H1 (cell line): ENCODE measurements around the gene PRR29. TPM values are rescaled to one million over a fixed set of nuclear protein-coding genes. Genes with fewer than 3 reads are reported as not detected.

Source experiments
- CTCF ChIA-PET: fragments of 300-600 bp; sonication (Branson Sonifier 250); formaldehyde crosslinking; loops from one replicate; lab custom pipeline; 2021; ENCODE audit not compliant: partially characterized antibody; lab: Charles Lee
- POLR2A ChIA-PET: fragments of 300-600 bp; sonication (Branson Sonifier 250); formaldehyde crosslinking; loops from one replicate; lab custom pipeline; 2021; ENCODE audit warnings: inconsistent platforms; ENCODE audit not compliant: partially characterized antibody; lab: Charles Lee
- DNase-seq, 2 experiments: peaks; one replicate each; pipeline versions ENCODE4 v3.0.0 to v3.0.0-alpha.2; 2010 to 2022; ENCODE audit warnings: low spot score in 2 of 2, low read depth in 1 of 2, mixed read lengths in 1 of 2
- FAIRE-seq: peaks from 2 replicates; lab custom pipeline; 2011; peaks lifted over from hg19 to GRCh38; lab: Jason Lieb, UNC
- H2AFZ ChIP-seq: 2 replicates; pipeline ENCODE4 v1.8.1; 2012; ENCODE audit warnings: low read length, inconsistent platforms
- H2AK5ac ChIP-seq: 2 replicates; pipeline ENCODE4 v1.6.1; 2013; ENCODE audit warnings: low read depth, low read length
- H2BK120ac ChIP-seq: replicated peaks from 2 replicates; pipeline ENCODE3; 2013; ENCODE audit warnings: low read depth, low read length, inconsistent platforms
- H2BK12ac ChIP-seq: 2 replicates; pipeline ENCODE4 v1.6.1; 2013; ENCODE audit warnings: low read depth, low read length
- H2BK15ac ChIP-seq: 2 replicates; pipeline ENCODE4 v1.6.1; 2013; ENCODE audit warnings: low read length
- H2BK20ac ChIP-seq: 2 replicates; pipeline ENCODE4 v1.6.1; 2013; ENCODE audit warnings: low read length
- H2BK5ac ChIP-seq: 2 replicates; pipeline ENCODE4 v1.6.1; 2013; ENCODE audit warnings: low read depth, low read length
- H3K14ac ChIP-seq: 2 replicates; pipeline ENCODE4 v1.6.1; 2013; ENCODE audit warnings: inconsistent platforms; ENCODE audit not compliant: insufficient read length
- H3K18ac ChIP-seq: 2 replicates; pipeline ENCODE4 v1.6.1; 2013; ENCODE audit warnings: low read length; ENCODE audit errors: extremely low read depth
- H3K23ac ChIP-seq: 2 replicates; pipeline ENCODE4 v1.6.1; 2013; ENCODE audit warnings: inconsistent platforms; ENCODE audit not compliant: insufficient read length
- H3K23me2 ChIP-seq: 2 replicates; pipeline ENCODE4 v1.6.1; 2013; ENCODE audit warnings: low read depth, low read length
- H3K27ac ChIP-seq: 2 replicates; pipeline ENCODE4 v1.6.1; 2011; ENCODE audit warnings: low read depth, low read length, inconsistent platforms
- H3K27me3 ChIP-seq, 4 experiments: replicated peaks in 1 of 4; 1 replicate in 1 of 4; 2 replicates in 3 of 4; pipeline versions ENCODE4 v1.6.1 to v1.8.1; 2011 to 2013; ENCODE audit warnings: low read length in 3 of 4, mild to moderate bottlenecking in 3 of 4, inconsistent platforms in 2 of 4, mixed read lengths in 2 of 4, moderate library complexity in 1 of 4; ENCODE audit not compliant: control insufficient read depth in 3 of 4, insufficient read depth in 3 of 4; ENCODE audit errors: extremely low read depth in 1 of 4
- H3K36me3 ChIP-seq, 4 experiments: 2 replicates each; pipeline versions ENCODE4 v1.6.1 to v1.8.1; 2011 to 2013; ENCODE audit warnings: mild to moderate bottlenecking in 4 of 4, low read length in 3 of 4, moderate library complexity in 2 of 4, control low read depth in 1 of 4, inconsistent platforms in 1 of 4; ENCODE audit not compliant: insufficient read depth in 4 of 4, control insufficient read depth in 2 of 4
- H3K4ac ChIP-seq: replicated peaks from 2 replicates; pipeline ENCODE3; 2013; ENCODE audit warnings: low read length, low read depth, mixed read lengths, inconsistent platforms; ENCODE audit not compliant: insufficient read length
- H3K4me1 ChIP-seq, 4 experiments: replicated peaks in 1 of 4; 1 replicate in 1 of 4; 2 replicates in 3 of 4; pipeline versions ENCODE4 v1.6.1 to v1.8.1; 2011 to 2013; ENCODE audit warnings: low read length in 3 of 4, inconsistent platforms in 2 of 4, mixed read lengths in 1 of 4; ENCODE audit not compliant: insufficient read depth in 4 of 4, control insufficient read depth in 3 of 4
- H3K4me2 ChIP-seq, 2 experiments: 2 replicates each; pipeline versions ENCODE4 v1.6.1 to v1.8.1; 2011 to 2013; ENCODE audit warnings: low read depth in 2 of 2, low read length in 2 of 2, control low read depth in 1 of 2, inconsistent platforms in 1 of 2, mild to moderate bottlenecking in 1 of 2; ENCODE audit not compliant: insufficient read depth in 1 of 2
- H3K4me3 ChIP-seq, 4 experiments: fragments of 200-600, 300-600 bp in 1 of 4; sonication (generic), shearing (Covaris generic), sonication (Bioruptor Twin) in 1 of 4; 2 replicates each; pipeline versions ENCODE4 v1.5.1 to v1.8.1; 2011 to 2016; ENCODE audit warnings: low read length in 4 of 4, low read depth in 3 of 4, control low read depth in 2 of 4, inconsistent platforms in 2 of 4, mild to moderate bottlenecking in 2 of 4, mixed read lengths in 1 of 4, moderate library complexity in 1 of 4; ENCODE audit not compliant: insufficient read depth in 2 of 4; ENCODE audit errors: extremely low read depth in 1 of 4
- H3K56ac ChIP-seq: replicated peaks from 2 replicates; pipeline ENCODE3; 2013; ENCODE audit warnings: low read depth, mild to moderate bottlenecking, mixed read lengths, low read length, inconsistent platforms; ENCODE audit not compliant: insufficient read length
- H3K79me1 ChIP-seq: 2 replicates; pipeline ENCODE4 v1.6.1; 2013; ENCODE audit warnings: low read depth, low read length, control low read depth
- H3K79me2 ChIP-seq, 2 experiments: 2 replicates each; pipeline versions ENCODE4 v1.6.1 to v1.8.1; 2012 to 2013; ENCODE audit warnings: low read length in 2 of 2, mild to moderate bottlenecking in 2 of 2, inconsistent platforms in 1 of 2; ENCODE audit not compliant: insufficient read depth in 2 of 2, control insufficient read depth in 1 of 2
- H3K9ac ChIP-seq, 4 experiments: replicated peaks in 1 of 4; 1 replicate in 1 of 4; 2 replicates in 3 of 4; pipeline versions ENCODE4 v1.6.1 to v1.8.1; 2011 to 2013; ENCODE audit warnings: low read depth in 3 of 4, low read length in 3 of 4, control low read depth in 2 of 4, mild to moderate bottlenecking in 2 of 4, moderate library complexity in 2 of 4, inconsistent platforms in 1 of 4; ENCODE audit errors: extremely low read depth in 1 of 4
- H3K9me3 ChIP-seq, 2 experiments: 2 replicates each; pipeline versions ENCODE4 v1.6.1 to v1.8.1; 2012 to 2013; ENCODE audit warnings: mild to moderate bottlenecking in 2 of 2, moderate library complexity in 2 of 2, control low read depth in 1 of 2, inconsistent platforms in 1 of 2, low read depth in 1 of 2, low read length in 1 of 2, mixed read lengths in 1 of 2; ENCODE audit not compliant: insufficient read depth in 2 of 2
- H4K20me1 ChIP-seq, 2 experiments: replicated peaks in 1 of 2; 2 replicates each; pipeline versions ENCODE3 to v1.8.1; 2011 to 2013; ENCODE audit warnings: inconsistent platforms in 2 of 2, low read length in 2 of 2, mild to moderate bottlenecking in 1 of 2; ENCODE audit not compliant: insufficient read depth in 2 of 2, control insufficient read depth in 1 of 2
- H4K5ac ChIP-seq: 2 replicates; pipeline ENCODE4 v1.6.1; 2013; ENCODE audit warnings: low read length, low read depth, mixed read lengths, inconsistent platforms; ENCODE audit not compliant: insufficient read length
- H4K8ac ChIP-seq: 2 replicates; pipeline ENCODE4 v1.8.0; 2013; ENCODE audit warnings: mild to moderate bottlenecking, moderate library complexity, low read length, inconsistent platforms; ENCODE audit not compliant: insufficient read depth; ENCODE audit errors: extremely low read depth
- H4K91ac ChIP-seq: replicated peaks from 2 replicates; pipeline ENCODE3; 2013; ENCODE audit warnings: low read length, mixed read lengths, inconsistent platforms; ENCODE audit not compliant: insufficient read length
- CEBPB ChIP-seq: IDR thresholded peaks from 2 replicates; pipeline ENCODE4 v1.6.1; 2012; ENCODE audit warnings: low read depth, low read length
- CHD1 ChIP-seq: IDR thresholded peaks from 2 replicates; pipeline ENCODE4 v1.6.1; 2012; ENCODE audit warnings: low read depth, low read length, improper control_type of control experiment
- CTCF ChIP-seq, 3 experiments: IDR thresholded peaks; 1 replicate in 2 of 3; 2 replicates in 1 of 3; pipeline versions ENCODE4 v1.5.1 to v1.6.1; 2011; ENCODE audit warnings: low read length in 3 of 3, mild to moderate bottlenecking in 3 of 3, inconsistent platforms in 2 of 3, low read depth in 1 of 3, moderate library complexity in 1 of 3; ENCODE audit not compliant: insufficient read depth in 1 of 3; ENCODE audit errors: control extremely low read depth in 1 of 3
- E2F6 ChIP-seq: IDR thresholded peaks from 2 replicates; pipeline ENCODE4 v1.6.1; 2012; ENCODE audit warnings: inconsistent platforms
- GTF2F1 ChIP-seq: IDR thresholded peaks from 2 replicates; pipeline ENCODE4 v1.6.1; 2012; ENCODE audit warnings: low read depth, low read length, improper control_type of control experiment, borderline replicate concordance
- NRF1 ChIP-seq: IDR thresholded peaks from 2 replicates; pipeline ENCODE4 v1.6.1; 2011; ENCODE audit warnings: mild to moderate bottlenecking, low read depth, low read length, improper control_type of control experiment
- RNF2 ChIP-seq: fragments of 200-900, 300-1000 bp; sonication (generic); IDR thresholded peaks from 2 replicates; pipeline ENCODE4 v1.7.1; 2016; ENCODE audit warnings: borderline replicate concordance, low read depth, mild to moderate bottlenecking, antibody characterized with exemption, low read length; ENCODE audit not compliant: poor library complexity, severe bottlenecking; ENCODE audit errors: missing control alignments
- RXRA ChIP-seq: IDR thresholded peaks from 2 replicates; pipeline ENCODE4 v1.6.1; 2011; ENCODE audit warnings: low read depth, mild to moderate bottlenecking, low read length, moderate library complexity; ENCODE audit not compliant: insufficient read depth
- SUZ12 ChIP-seq: fragments of 200-600 bp; sonication (generic); IDR thresholded peaks from 2 replicates; pipeline ENCODE4 v1.6.1; 2012; ENCODE audit warnings: mild to moderate bottlenecking, inconsistent platforms, low read length, moderate library complexity, mixed read lengths
- TCF12 ChIP-seq: IDR thresholded peaks from 2 replicates; pipeline ENCODE4 v1.6.1; 2011; ENCODE audit warnings: low read depth, mild to moderate bottlenecking, low read length
- YY1 ChIP-seq: IDR thresholded peaks from 2 replicates; pipeline ENCODE4 v1.6.1; 2011; ENCODE audit warnings: low read depth, mild to moderate bottlenecking, low read length
- WGBS, 2 experiments: shearing (Covaris generic) in 1 of 2; methylation state at CpG; one replicate each; pipeline versions ENCODE4 v1.1.6 to v1.1.7; 2013 to 2015; ENCODE audit warnings: low lambda C conversion rate in 2 of 2, mixed read lengths in 2 of 2, inconsistent platforms in 1 of 2, low coverage in 1 of 2, missing lambda C conversion rate in 1 of 2; ENCODE audit not compliant: insufficient replicate concordance in 2 of 2, insufficient coverage in 1 of 2, insufficient read length in 1 of 2; ENCODE audit errors: extremely low coverage in 1 of 2, missing lambda C conversion rate in 1 of 2; 5-methylcytosine and 5-hydroxymethylcytosine counted together
- polyA plus RNA-seq, 7 experiments: library from polyadenylated mRNA; depleted of rRNA in 3 of 7; stranded (reverse) in 5 of 7; unstranded in 2 of 7; fragments of >200 nt in 5 of 7; fragments of 200-250 nt in 2 of 7; gene quantifications; 1 replicate in 5 of 7; 2 replicates in 1 of 7; 4 replicates in 1 of 7; pipeline versions ENCODE4 v1.2.1 to v1.2.3, GENCODE V29; 2011 to 2013; ENCODE audit warnings: missing spikeins in 2 of 7, mixed read lengths in 2 of 7
- total RNA-seq: library from RNA; stranded (reverse); fragmentation: NEBNext Ultra II Directional; extraction: Animal tissue kit (Norgen Biotek cat#: 25700); gene quantifications from 2 replicates; pipeline ENCODE4 v1.2.1, GENCODE V29; 2021

Gene PRR29
- total and polyA plus RNA-seq, 2 of the 8 experiments (the other 6 are each of a cell fraction or from before 2014, with no cell fraction given): 0.67 to 0.83 TPM

GRCh38 chr17:64016974-64017373 lies 18.8 kb downstream of the PRR29 start:
- ChIA-PET POLR2A (no interaction called here), CTCF (interaction anchor here (0.8 to 3.5 kb wide), 26 partner anchors 9 to 177 kb away, joined by 3 to 25 read pairs (median 4); partner anchors contain the start of gene PRR29)
- Histone ChIP-seq H2AK5ac (no peak overlapping the region), H3K27ac (no peak overlapping the region), H2BK20ac (no peak overlapping the region), H3K79me1 (no peaks in the 10 kb centered on the region), H3K23me2 (no peaks in the 10 kb centered on the region), H3K4me2 (no peak overlapping the region), H4K20me1 (no peaks in the 10 kb centered on the region), H4K5ac (no peak overlapping the region), H2AFZ (no peak overlapping the region), H3K27me3 (no peaks in the 10 kb centered on the region), H2BK5ac (no peak overlapping the region), H3K9me3 (no peaks in the 10 kb centered on the region), H3K79me2 (no peaks in the 10 kb centered on the region), H2BK12ac (no peak overlapping the region), H2BK120ac (no peak overlapping the region), H3K23ac (no peak overlapping the region), H2BK15ac (no peak overlapping the region), H3K4ac (no peak overlapping the region), H3K18ac (no peak overlapping the region), H3K4me3 (no peak overlapping the region), H4K91ac (no peak overlapping the region), H3K9ac (no peak overlapping the region), H3K4me1 (peaks cover 0 to 5% (median 3%) of the 10 kb centered on the region in 4 experiments; a peak in 5 of 7 replicates), H3K14ac (no peak overlapping the region), H4K8ac (no peak overlapping the region), H3K36me3 (no peaks in the 10 kb centered on the region), H3K56ac (no peak overlapping the region)
- WGBS, 2 experiments: 94% methylated on average over 3 of the region's 3 CpGs; no CpG with 5 or more reads in 1 of the 2 experiments
- FAIRE-seq (no peak), DNase-seq (no peak)
- no peak for TF ChIP-seq YY1
- TF ChIP-seq GTF2F1: no peak
- no peak for TF ChIP-seq CTCF (IDR thresholded peaks at IDR 0.05; ENCODE audit: control extremely low read depth in 1 of 3, insufficient read depth in 1 of 3, low read depth in 1 of 3, low read length in 3 of 3)
- no peak for TF ChIP-seq CHD1
- no peak for TF ChIP-seq E2F6
- no peak for TF ChIP-seq NRF1
- no peak for TF ChIP-seq RNF2
- no peak for TF ChIP-seq SUZ12
- no peak for TF ChIP-seq TCF12
- TF ChIP-seq CEBPB: no peak
- TF ChIP-seq RXRA: no peak
